Measurements from ENCODE around the gene AHCTF1.

- TF ChIP-seq POLR2A (IDR thresholded peaks at IDR 0.05; ENCODE audit: low read length) (no peak), GATA1 (IDR thresholded peaks at IDR 0.05; ENCODE audit: low read depth, low read length) (no peak)
Observed at GRCh38 chr1:246814890-246815289, 116.9 kb downstream of the AHCTF1 start.

Data from erythroblast (primary cell).